M059J (cell line): ENCODE results near the gene SUPT5H. TPM values are rescaled to one million over a fixed set of nuclear protein-coding genes. Genes with fewer than 3 reads are reported as not detected.

Experiments
- DNase-seq: peaks from one replicate; pipeline ENCODE4 v3.0.0-alpha.2; 2012; ENCODE audit warnings: low read depth
- total RNA-seq: library from RNA; depleted of rRNA; stranded (reverse); fragments of >200 nt; shearing (Covaris generic); gene quantifications from 2 replicates; pipeline ENCODE4 v1.2.3, GENCODE V29; 2014

Gene SUPT5H
- total RNA-seq, 1 experiment from 2014 or later: 97.7 TPM

DNA sequence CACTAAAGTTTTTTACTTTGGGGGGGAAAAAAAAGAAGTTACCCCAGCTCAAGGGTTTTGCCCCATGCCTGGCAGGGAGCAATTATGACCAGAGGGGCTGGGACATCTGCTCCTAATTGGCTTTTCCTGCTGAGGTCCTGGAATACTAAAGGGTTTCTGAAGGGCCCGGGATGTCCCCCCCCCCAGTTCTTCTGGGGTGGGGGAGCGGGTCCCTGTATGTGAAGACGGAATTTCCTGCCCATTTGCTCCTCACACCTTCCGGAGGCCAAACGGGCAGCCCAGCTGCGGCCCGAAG lies 52.3 kb downstream of the SUPT5H start:
- DNase-seq: no peak

DNA sequence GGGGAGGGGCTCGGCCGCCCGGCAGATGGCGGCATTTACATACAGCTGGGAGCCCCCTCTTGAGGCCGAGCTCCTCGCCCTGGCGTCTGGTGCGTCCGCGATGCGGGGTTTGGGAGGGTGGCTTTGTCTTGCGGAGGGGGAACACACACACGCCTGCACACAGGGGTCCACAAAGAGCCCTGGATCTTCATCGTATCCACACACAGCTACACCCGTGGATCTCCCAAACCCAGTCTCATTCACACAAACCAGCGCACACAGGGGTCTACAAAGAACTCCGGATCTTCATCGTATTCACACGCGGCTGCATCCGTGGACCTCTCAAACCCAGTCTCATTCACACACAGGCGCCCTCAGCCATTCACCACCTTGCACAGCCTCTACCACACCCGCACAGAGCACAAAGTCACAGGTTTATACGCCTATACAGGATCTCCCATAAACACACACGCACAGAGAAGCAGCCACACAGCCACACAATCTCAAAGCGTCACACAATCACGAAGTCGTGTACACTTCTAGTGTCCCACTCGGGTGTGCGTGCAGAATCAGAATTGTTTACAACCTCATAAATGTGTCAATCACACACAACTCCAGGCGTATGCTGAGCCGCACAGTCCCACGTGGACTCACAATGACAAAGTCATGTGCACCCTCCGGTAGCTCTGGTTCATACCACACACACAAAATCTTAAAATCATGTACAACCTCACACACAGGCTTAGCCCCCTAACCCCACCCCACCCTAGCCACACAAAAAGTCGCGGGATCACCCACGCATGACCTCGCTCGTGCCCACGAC lies 52.8 kb downstream of the SUPT5H start:
- peak; percentile 46 for DNase-seq

DNA sequence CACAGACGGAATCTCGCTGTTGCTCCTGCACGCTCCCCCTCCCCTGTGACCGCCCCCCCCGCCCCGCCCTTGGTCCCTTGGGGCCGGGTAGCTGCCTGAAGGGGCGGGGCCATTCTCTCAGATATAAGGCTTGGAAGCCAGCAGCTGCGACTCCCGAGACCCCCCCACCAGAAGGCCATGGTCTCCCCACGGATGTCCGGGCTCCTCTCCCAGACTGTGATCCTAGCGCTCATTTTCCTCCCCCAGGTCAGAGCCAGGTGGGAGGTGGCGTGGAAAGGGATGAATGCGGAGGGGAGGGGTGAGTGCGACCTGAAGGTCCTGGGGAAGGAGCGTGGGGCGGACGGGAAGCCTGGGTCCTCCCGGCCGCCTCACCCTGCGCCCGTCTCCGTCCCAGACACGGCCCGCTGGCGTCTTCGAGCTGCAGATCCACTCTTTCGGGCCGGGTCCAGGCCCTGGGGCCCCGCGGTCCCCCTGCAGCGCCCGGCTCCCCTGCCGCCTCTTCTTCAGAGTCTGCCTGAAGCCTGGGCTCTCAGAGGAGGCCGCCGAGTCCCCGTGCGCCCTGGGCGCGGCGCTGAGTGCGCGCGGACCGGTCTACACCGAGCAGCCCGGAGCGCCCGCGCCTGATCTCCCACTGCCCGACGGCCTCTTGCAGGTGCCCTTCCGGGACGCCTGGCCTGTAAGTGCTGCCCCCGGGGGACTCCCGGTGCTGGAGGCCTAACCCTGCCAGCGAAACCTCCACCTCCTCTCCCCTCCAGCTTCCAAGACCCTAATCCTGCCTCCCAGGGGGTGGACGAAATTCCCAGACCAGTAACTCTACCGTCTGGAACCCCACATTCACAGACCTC lies 53.6 kb downstream of the SUPT5H start, which contains the start of gene DLL3:
DLL3 (plus strand) TSS at position 150 of the 845 bp plus-strand sequence; CDS start at position 178, 28 bp downstream.
- DNase-seq: no peak

DNA sequence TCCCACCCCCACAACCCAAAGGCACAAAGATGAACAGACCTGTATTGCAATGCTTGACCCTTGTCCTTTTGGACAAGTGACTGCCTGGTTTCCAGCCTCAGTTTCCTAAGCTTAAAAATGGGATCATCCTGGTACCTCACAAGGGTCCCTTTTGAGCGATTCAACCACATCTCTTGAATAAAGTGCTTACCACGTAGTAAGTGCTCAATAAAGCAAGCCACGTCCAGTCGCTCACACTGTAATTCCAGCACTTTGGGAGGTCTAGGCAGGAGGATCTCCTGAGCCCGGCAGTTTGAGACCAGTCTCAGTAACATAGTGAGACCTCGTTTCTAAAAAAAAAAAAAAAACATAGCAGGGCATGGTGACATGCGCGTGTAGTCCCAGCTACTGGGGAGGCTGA lies 54.5 kb downstream of the SUPT5H start:
- no peak for DNase-seq

DNA sequence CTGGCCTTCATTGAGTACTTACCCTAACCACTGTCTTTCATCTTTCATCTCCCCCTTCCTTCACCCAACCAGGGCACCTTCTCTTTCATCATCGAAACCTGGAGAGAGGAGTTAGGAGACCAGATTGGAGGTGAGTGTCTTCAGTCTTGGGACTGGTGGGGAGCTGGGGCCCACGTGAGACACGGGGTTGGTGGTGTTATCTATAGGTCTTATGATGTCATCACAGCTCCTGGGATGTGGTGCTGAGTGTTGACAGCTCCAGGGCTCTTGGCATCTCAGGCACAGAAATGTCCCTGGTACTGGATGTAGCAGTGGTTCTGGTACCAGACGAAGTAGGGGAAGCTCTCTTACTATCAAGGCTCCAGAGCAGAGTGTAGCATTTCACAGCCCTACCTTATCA lies 55.2 kb downstream of the SUPT5H start:
- no peak for DNase-seq

DNA sequence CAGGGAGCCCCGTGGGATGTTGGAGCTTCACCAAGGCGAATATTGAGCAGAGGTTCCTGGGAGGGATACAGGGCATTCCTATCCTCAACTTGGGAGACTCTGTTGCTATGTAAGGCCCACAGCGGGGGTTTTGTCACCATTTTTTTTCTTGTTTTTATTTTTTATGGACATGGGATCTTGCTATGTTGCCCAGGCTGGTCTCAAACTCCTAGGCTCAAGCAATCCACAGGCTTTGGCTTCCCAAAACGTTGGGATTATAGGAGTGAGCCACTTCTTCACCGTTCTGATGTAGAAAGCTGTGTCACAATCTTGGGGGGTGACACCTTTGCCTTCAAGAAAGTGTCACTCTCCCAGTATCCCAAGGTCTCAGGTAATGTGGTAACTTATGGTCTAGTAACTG lies 56.0 kb downstream of the SUPT5H start:
- DNase-seq: no peak

DNA sequence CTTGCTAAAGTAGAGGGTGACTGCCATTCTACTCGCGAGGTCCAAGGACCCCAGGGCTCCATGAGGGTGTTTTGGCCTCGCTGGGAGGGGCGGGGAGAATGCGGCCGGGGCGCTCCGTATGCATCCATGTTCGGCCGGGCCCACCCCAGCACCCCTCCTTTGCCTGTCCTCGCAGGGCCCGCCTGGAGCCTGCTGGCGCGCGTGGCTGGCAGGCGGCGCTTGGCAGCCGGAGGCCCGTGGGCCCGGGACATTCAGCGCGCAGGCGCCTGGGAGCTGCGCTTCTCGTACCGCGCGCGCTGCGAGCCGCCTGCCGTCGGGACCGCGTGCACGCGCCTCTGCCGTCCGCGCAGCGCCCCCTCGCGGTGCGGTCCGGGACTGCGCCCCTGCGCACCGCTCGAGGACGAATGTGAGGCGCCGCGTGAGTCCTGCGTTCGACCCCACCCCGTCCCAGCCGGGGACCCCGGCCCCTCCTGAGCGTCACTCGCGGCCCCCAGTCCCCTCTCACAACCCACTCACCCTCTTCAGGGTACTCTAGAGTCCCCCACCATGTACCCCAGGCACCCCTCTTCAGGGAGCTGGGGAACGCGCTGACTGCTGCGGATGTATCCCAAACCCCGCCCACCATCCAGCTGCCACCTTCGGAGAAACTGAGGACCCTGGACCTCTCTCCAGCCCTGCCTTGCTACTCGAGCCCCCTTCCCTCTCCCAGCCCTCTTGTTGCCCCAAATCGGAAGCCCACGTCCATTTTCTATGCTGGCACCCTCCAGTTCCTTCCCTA lies 57.4 kb downstream of the SUPT5H start:
- DNase-seq: no peak

DNA sequence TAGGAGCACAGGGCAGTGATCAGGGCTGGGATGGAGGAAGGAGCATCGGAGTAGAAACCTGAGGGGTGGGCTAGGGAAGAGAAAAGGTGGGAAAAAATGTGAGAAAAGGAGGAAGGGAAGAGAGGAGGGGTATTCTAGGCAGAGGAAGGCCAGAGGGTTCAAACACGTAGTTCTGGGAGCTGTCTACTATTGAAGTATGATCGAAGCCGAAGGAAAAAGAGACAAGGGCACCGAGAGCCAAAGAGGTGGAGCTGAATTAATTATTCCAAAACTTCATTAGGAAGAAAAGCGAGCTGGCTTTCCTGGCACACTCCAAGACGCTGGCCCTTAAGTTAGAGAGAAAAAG lies 61.2 kb downstream of the SUPT5H start:
- no peak for DNase-seq

DNA sequence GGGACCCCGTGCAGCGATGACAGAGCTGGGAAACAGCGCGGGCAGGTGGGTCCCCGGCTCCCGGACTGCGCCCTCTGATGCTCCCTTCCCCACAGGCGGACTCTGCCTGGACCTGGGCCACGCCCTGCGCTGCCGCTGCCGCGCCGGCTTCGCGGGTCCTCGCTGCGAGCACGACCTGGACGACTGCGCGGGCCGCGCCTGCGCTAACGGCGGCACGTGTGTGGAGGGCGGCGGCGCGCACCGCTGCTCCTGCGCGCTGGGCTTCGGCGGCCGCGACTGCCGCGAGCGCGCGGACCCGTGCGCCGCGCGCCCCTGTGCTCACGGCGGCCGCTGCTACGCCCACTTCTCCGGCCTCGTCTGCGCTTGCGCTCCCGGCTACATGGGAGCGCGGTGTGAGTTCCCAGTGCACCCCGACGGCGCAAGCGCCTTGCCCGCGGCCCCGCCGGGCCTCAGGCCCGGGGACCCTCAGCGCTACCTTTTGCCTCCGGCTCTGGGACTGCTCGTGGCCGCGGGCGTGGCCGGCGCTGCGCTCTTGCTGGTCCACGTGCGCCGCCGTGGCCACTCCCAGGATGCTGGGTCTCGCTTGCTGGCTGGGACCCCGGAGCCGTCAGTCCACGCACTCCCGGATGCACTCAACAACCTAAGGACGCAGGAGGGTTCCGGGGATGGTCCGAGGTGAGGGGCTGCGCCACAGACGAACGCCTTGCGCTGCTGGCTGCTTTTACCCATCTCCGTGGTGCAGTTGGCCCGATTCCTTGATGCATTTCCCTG lies 61.7 kb downstream of the SUPT5H start:
- peak; percentile 58 for DNase-seq

DNA sequence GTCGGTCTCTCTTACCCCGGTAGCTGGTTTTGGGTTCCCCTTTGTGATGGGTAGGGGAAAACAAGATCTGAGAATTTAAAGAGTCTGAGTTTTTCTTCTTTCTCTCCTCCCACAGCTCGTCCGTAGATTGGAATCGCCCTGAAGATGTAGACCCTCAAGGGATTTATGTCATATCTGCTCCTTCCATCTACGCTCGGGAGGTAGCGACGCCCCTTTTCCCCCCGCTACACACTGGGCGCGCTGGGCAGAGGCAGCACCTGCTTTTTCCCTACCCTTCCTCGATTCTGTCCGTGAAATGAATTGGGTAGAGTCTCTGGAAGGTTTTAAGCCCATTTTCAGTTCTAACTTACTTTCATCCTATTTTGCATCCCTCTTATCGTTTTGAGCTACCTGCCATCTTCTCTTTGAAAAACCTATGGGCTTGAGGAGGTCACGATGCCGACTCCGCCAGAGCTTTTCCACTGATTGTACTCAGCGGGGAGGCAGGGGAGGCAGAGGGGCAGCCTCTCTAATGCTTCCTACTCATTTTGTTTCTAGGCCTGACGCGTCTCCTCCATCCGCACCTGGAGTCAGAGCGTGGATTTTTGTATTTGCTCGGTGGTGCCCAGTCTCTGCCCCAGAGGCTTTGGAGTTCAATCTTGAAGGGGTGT lies 62.5 kb downstream of the SUPT5H start:
- no peak for DNase-seq

DNA sequence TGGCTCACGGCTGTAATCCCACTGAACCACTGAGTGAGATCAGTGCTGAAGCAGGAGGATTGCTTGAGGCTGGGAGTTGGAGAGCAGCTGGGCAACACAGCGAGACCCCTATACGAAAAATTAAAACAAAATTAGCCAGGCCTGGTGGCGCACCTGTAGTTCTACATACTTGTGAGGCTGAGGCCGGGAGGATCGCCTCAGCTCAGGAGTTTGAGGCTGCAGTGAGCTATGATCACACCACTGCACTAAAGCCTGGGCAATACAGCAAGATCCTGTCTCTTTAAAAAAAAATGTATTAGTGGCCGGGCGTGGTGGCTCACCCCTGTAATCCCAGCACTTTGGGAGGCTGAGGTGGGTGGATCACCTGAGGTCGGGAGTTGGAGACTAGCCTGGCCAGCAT lies 63.2 kb downstream of the SUPT5H start:
- DNase-seq: no peak

DNA sequence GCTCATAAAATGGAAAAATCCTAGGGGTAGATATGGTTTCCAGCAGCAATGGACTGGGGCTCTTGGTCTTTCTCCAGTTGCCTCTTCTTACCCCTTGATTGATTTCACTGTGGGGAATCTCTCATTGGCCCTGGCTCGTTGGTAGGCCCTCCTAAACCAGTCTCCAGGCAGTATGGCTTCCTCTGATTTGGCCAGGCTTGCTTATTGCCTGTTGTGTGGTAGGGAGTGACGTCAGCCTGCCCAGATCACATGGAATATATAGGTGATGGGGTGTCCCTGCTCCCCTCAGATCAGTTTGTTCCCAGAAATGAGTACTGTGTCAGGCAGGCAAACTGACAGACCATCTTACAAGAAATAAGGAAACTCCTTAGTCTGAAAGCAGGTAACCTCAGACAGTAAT lies 63.9 kb downstream of the SUPT5H start:
- DNase-seq: no peak

DNA sequence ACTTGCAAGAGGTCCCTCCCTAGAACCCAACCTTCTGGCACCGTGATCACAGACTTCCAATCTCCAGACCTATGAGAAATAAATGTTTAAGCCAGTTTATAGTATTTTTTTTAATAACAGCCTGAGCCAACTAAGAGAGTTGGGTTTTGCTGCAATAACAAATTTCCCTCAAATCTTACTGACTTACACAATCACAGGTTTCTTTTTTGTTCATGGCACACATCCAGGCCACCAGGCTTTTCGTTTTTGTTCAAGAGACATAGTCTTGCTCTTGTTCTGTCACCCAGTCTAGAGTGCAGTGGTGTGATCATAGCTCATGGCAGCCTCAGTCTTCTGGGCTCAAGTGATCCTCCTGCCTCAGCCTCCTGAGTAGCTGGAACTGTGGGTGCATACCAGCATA lies 67.6 kb downstream of the SUPT5H start:
- no peak for DNase-seq

DNA sequence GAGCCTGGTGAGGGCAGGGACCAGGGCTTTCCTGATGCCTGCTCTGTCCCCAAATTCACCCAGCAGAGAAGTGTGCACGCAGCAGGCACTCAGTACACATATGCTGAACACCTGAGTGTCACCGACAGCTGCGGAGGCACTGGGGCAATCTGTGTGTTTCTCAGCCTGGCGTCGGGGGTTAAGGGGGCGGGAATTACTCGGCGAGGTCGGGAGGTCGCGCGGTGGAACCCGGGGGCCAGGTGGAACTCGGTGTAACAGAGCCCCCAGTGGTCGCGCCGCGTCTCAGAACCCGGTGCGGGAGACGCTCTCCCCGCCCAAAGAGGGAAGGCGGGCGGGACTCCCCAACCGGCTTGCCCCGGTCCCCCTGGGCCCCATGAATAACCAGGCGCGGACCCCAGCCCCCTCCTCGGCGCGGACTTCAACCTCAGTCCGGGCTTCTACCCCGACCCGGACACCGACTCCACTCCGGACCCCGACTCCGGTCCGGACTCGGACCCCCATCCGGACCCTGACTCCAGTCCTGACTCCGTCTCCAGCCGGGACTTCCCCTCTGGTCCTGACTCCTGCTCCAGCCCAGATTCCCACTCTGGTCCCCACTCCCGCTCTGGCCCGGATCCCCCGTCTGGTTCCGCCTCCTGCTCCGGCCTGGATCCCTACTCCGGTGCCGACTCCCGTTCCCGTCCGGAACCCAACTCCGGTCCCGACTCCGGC lies 69.6 kb downstream of the SUPT5H start, which contains the start of gene SELENOV:
SELENOV (plus strand) TSS at position 300 of the 711 bp plus-strand sequence; CDS start at position 374, 74 bp downstream.
- DNase-seq: no peak

DNA sequence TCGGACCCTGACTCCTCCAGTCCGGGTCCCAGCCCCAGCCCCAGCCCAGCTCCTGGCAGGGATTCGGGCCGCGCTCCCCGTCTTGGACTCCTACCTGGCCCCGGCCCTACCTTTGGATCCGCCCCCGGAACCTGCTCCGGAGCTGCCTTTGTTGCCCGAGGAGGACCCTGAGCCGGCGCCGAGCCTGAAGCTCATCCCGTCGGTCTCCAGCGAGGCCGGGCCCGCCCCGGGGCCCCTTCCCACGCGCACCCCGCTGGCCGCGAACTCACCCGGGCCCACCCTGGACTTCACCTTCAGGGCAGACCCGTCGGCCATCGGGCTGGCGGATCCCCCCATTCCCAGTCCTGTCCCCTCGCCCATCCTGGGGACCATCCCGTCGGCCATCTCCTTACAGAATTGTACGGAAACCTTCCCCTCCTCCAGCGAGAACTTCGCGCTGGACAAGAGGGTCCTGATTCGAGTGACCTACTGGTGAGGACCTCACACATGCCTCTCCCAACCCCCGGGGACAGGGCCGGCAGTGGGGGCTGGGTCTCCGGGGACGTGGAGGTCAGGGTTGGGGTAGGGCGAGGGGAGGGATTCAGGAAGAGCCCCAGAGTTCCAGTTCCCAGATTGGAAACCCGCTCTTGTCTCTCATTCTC lies 70.3 kb downstream of the SUPT5H start:
- DNase-seq: no peak

DNA sequence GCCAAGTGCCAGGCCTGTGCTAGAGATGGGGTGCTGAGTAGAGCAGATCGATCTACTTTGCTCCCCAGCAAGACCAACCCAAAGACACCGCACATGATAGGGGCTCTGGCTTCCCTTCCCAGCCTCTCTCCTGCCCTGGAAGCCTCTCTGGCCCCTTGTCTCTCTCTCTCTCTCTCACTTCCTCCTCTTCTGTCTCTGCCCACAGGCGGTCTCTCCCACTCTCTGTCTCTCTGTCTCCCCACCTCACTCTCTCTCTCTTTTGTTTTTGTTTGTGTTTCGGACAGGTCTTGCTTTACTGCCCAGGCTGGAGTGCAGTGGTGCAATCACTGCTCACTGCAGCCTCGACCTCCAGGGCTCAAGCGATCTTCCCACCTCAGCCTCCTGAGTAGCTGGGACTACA lies 70.9 kb downstream of the SUPT5H start:
- DNase-seq: no peak

DNA sequence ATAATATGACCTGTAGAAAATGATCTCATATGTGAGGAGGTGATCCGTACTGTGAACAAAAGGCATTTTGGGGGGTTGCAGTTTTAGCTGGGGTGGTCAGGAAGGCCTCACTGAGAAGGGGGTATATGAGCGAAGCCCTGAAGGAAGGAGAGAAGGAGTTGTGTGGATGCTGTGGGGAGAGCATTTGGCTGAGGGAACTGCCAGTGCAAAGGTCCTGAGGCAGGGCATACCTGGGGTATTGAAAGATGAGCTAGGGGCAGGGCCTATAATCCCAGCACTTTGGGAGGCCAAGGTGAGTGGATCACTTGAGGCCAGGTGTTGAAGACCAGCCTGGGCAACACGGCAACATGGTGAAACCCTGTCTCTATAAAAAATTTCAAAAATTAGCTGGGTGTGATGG lies 72.0 kb downstream of the SUPT5H start:
- no peak for DNase-seq

DNA sequence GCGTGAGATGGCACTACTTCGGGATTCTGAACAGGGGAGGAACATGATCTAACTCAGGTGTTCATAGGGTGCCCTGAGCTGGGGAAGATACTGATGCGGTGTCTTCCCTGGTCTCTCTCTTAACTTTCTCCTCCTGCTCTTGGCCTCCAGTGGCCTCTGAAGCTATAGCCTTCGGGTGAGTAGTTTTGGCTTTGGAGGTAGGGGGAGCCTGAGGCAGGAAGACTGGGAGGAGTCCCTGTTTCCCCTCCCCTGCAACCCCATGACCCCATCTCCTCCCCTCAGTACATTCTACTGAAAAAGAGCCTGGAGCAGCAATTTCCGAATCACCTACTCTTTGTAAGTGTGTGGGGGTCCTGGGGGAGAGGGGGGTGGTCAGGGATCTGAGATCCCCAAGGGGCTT lies 73.1 kb downstream of the SUPT5H start:
- DNase-seq: no peak

DNA sequence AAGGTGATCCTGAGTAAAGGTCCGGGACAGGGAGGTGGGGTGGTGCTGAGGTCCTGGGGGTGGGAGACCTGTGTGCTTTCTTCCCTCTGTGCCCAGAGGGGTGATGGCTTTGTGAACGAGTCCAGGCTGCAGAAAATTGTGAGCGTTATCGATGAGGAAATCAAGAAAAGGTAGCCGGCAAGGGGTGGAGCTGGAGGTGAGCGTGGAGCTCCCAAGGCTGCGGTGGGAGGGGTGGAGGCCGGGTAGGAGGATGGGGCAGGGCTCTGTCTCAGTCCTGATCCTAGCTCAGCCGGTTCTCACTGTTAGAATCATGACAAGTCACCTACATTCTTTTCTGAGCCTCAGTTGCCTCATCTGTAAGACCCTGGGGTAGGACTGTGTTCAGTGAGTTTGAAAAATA lies 73.6 kb downstream of the SUPT5H start:
- DNase-seq: no peak
